HepG2 (cell line): ENCODE measurements around the gene L3MBTL4. TPM values are rescaled to one million over a fixed set of nuclear protein-coding genes. Genes with fewer than 3 reads are reported as not detected.
A peak's percentile ranks its signal among the peaks of the same experiment; 100 is the strongest.

Experiments used
- ARHGAP35 ChIP-seq: sonication (generic); formaldehyde crosslinking; IDR thresholded peaks from 2 replicates; pipeline ENCODE4 v1.9.0; 2022; ENCODE audit warnings: mild to moderate bottlenecking, inconsistent platforms, moderate library complexity, missing genetic modification reagents, borderline replicate concordance
- ARNT2 ChIP-seq: sonication (generic); formaldehyde crosslinking; IDR thresholded peaks from 2 replicates; pipeline ENCODE4 v1.8.0; 2022; ENCODE audit warnings: mild to moderate bottlenecking, low read depth, missing genetic modification reagents, moderate library complexity
- DDIT3 ChIP-seq: sonication (generic); formaldehyde crosslinking; IDR thresholded peaks from 2 replicates; pipeline ENCODE4 v1.4.0; 2020; ENCODE audit warnings: mild to moderate bottlenecking, missing genetic modification reagents
- FLYWCH1 ChIP-seq: sonication (generic); formaldehyde crosslinking; IDR thresholded peaks from 2 replicates; pipeline ENCODE4 v1.8.1; 2023; ENCODE audit warnings: mild to moderate bottlenecking, missing genetic modification reagents
- HNF1B ChIP-seq: sonication (generic); formaldehyde crosslinking; IDR thresholded peaks from 2 replicates; pipeline ENCODE4 v1.5.1; 2020; ENCODE audit warnings: mild to moderate bottlenecking, moderate library complexity, missing genetic modification reagents
- MAFF ChIP-seq: IDR thresholded peaks from 2 replicates; pipeline ENCODE4 v1.6.1; 2011; ENCODE audit warnings: low read depth, low read length, improper control_type of control experiment
- MTF2 ChIP-seq: sonication (generic); formaldehyde crosslinking; IDR thresholded peaks from 2 replicates; pipeline ENCODE4 v1.5.0; 2020; ENCODE audit warnings: missing genetic modification reagents, borderline replicate concordance
- NR0B2 ChIP-seq: sonication (generic); formaldehyde crosslinking; IDR thresholded peaks from 2 replicates; pipeline ENCODE4 v1.4.0; 2020; ENCODE audit warnings: mild to moderate bottlenecking, missing genetic modification reagents
- RNF219 ChIP-seq: sonication (generic); formaldehyde crosslinking; IDR thresholded peaks from 2 replicates; pipeline ENCODE4 v1.5.0; 2020; ENCODE audit warnings: mild to moderate bottlenecking, missing genetic modification reagents
- ZBTB4 ChIP-seq: sonication (generic); formaldehyde crosslinking; IDR thresholded peaks from 2 replicates; pipeline ENCODE4 v1.4.0; 2020; ENCODE audit warnings: missing genetic modification reagents, mild to moderate bottlenecking, borderline replicate concordance
- ZNF251 ChIP-seq: sonication (generic); formaldehyde crosslinking; IDR thresholded peaks from 2 replicates; pipeline ENCODE4 v1.9.0; 2021; ENCODE audit warnings: mild to moderate bottlenecking, missing genetic modification reagents
- ZNF281 ChIP-seq: sonication (generic); formaldehyde crosslinking; IDR thresholded peaks from 2 replicates; pipeline ENCODE4 v1.4.0; 2020; ENCODE audit warnings: missing genetic modification reagents, borderline replicate concordance
- ZNF589 ChIP-seq: sonication (generic); formaldehyde crosslinking; conservative IDR thresholded peaks from 2 replicates; pipeline ENCODE4 v1.8.0; 2022; ENCODE audit warnings: mild to moderate bottlenecking, moderate library complexity, missing genetic modification reagents
- ZNF710 ChIP-seq: sonication (generic); formaldehyde crosslinking; IDR thresholded peaks from 2 replicates; pipeline ENCODE4 v1.5.0; 2020; ENCODE audit warnings: mild to moderate bottlenecking, missing genetic modification reagents, borderline replicate concordance
- polyA plus RNA-seq, 8 experiments: library from polyadenylated mRNA; depleted of rRNA in 3 of 8; stranded (reverse) in 7 of 8; unstranded in 1 of 8; fragments of >200 nt; fragmentation: Illumina TruSeq in 4 of 8; extraction: Trizol in 4 of 8; gene quantifications; 2 replicates each; pipeline versions ENCODE4 v1.2.1 to v1.2.3, GENCODE V29; 2011 to 2016; ENCODE audit warnings: low read depth in 4 of 8, missing spikeins in 1 of 8, mixed read lengths in 1 of 8; ENCODE audit not compliant: insufficient read depth in 1 of 8
- total RNA-seq, 5 experiments: library from RNA; depleted of rRNA; stranded (reverse); fragments of >200 nt; fragmentation: Illumina TruSeq; extraction: Trizol; gene quantifications; 2 replicates each; pipeline ENCODE4 v1.2.3, GENCODE V29; 2016; ENCODE audit warnings: low read depth in 1 of 5

L3MBTL4 gene
- total and polyA plus RNA-seq, 2 of the 13 experiments (the other 11 are each of a cell fraction or from before 2014, with no cell fraction given) = 10.8 to 13.3 TPM

- TF ChIP-seq ZNF281 (CRISPR knock-in tag) = 0 out of 2 replicates have a peak, but pooled peaks have one; percentile 8
- TF ChIP-seq ZNF589 = no peak
- TF ChIP-seq DDIT3 = no peak
- no peak for TF ChIP-seq ZNF251 (CRISPR knock-in tag)
- peak; percentile 90 for TF ChIP-seq HNF1B (CRISPR knock-in tag)
- no peak for TF ChIP-seq ZBTB4 (CRISPR knock-in tag)
- peak; percentile 18; the same call in 1 of the 2 replicates for TF ChIP-seq ARNT2 (CRISPR knock-in tag)
- TF ChIP-seq MAFF = peak; percentile 49
- TF ChIP-seq FLYWCH1 (CRISPR knock-in tag) = no peak
- 0 out of 2 replicates have a peak, but pooled peaks have one; percentile 55 for TF ChIP-seq ARHGAP35 (CRISPR knock-in tag)
- no peak for TF ChIP-seq MTF2 (CRISPR knock-in tag)
- no peak for TF ChIP-seq NR0B2 (CRISPR knock-in tag)
- peak; percentile 46; the same call in 1 of the 2 replicates for TF ChIP-seq ZNF710 (CRISPR knock-in tag)
- TF ChIP-seq RNF219 (CRISPR knock-in tag) = no peak
Measured at GRCh38 chr18:6370886-6371635, 43.6 kb downstream of the L3MBTL4 start (continued).
